GM20431 (cell line): ENCODE measurements around the gene LRRFIP1.
"Not testable (repeated sequence)": the region's sequence is repeated elsewhere in the genome, so short reads cannot be mapped to it uniquely, and the experiment has no call there.

Experiments used
- in situ Hi-C: fragments of 300-500 bp; cut with MseI, MboI; formaldehyde crosslinking; loops from one replicate; pipeline ENCODE4 v1.15.0; 2020; ENCODE audit warnings: low sequenced_read_pairs; ENCODE audit not compliant: unreplicated experiment

Gene LRRFIP1

DNA sequence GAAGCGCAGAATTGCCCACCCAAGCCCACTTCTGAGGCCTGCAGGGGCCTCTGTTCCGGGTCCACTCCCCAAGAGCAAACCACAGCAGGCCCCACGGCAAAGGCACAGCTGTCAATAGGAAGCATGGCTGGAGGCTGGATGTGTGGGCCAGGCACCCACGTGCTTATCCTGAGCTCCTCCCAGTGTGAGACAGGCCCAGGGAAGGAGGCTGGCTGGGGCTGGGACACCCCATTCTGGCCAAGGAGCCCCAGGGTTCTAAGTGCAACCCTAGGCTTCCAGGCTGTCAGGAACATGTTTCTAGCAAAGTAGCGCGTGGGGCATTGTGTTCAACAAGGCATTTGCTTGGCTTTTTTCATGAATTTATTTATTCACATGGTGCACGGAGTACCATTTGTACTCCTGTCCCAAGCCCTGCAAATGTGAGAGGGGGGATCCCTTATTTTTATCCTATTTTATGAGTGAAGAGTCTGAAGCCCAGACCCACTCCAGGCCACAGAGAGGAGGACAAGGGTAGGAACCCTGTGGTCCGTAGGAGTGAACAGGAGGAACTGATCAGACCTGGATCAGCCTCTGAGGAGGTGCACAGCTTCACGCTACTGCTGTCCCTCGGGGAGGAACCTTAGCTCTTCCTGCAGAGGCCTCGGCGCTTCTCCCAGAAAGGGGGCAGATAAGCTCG lies 30.7 kb upstream of the LRRFIP1 start:
- in situ Hi-C loops, result no loop called here

DNA sequence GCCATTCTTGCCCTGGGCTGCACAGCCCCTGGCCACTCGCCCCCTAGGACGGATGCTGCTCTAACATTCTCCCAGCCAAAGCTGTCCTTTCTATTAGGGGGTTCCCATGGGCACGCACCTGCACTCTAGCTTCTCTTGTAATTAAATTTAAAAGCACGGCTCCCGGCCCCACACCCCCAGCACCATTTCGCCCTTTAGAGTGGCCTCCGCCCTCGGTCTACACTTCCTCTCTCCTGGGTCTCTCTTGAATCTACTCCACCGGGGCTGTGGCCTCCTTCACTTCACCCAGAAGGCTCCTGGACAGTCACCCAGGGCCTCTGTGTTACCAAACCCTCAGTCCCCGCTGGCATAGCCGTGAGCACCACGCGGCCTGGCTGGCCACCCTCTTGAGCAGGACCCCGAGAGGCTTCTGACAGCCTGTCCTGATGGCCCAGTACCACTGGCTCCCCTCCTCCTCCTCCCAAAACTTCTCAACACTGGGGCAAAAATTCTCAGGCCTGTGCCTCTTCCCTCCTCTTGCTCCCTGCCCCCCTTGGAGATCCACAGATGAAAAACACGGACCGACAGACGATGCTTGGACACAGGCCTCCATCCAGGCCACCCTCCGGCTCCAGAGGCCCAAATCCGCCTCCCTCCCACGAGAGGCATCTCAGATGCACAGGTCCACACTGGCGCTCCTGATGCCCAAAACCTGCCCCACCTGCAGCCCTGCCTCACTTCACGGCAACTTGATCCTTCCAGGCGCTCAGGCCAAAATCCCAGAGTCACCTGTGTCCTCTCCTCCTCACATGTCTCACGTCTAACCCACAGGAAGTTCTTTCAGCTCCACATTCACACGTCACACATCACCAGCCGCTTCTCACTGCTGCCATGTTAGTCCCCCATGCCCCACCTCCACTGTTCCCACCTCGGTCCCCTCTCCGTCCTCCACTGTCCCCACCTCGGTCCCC lies 29.9 kb upstream of the LRRFIP1 start:
- in situ Hi-C loops, result no loop called here

GRCh38 chr2:237598468-237599208 lies 28.7 kb upstream of the LRRFIP1 start:
- in situ Hi-C loops, result no loop called here

DNA sequence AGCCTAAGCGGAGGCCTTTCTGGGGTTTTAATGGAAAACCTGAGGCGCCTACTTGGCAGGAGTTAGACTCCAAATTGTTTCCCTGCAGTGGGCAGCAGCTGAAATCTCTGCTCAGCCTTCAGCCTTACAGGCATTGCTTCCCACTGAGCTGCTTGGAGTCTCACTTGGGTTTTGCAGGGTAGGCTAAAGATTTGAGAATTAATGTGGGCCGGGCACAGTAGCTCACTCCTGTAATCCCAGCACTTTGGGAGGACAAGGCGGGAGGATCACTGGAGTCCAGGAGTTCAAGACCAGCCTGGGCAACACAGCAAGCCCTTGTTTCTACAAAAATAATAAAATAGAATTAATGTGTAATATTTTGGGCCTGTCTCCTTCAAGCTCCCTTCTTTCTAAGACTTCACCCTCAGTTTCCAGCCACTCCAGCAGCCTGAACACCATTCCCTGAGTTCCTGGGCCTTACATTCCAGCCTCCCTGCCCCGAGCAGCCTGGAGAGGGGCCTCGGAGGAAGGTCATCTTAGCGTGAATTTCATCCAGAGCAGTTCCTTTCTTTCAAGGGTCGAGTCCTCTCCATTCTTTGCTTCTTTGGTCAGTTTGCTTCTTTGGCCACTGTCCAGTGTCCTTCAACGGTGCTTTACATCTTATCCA lies 27.8 kb upstream of the LRRFIP1 start:
- in situ Hi-C loops, result no loop called here

GRCh38 chr2:237600205-237600846 lies 27.1 kb upstream of the LRRFIP1 start:
- in situ Hi-C loops, result no loop called here

GRCh38 chr2:237601453-237602116 lies 25.8 kb upstream of the LRRFIP1 start:
- in situ Hi-C loops, result no loop called here

DNA sequence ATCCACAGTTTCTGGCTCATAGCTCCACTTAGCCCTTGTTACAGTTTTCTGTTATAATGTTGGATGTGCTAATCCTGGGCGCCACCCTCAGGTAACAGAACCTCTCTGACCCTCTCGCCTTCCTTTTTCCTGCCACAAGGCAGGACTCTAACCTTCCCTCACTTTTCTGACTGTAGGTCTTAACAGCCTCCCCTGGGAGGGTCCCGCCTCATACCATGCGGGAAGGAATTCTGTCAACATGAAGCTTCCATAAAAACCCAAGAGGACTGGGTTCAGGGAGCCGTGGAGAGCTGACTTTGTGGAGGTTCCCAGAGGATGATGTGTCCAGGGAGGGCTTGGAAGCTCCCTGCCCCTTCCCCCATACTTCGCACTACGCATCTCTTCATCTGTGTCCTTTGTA lies 25.0 kb upstream of the LRRFIP1 start:
- in situ Hi-C loops, result no loop called here

DNA sequence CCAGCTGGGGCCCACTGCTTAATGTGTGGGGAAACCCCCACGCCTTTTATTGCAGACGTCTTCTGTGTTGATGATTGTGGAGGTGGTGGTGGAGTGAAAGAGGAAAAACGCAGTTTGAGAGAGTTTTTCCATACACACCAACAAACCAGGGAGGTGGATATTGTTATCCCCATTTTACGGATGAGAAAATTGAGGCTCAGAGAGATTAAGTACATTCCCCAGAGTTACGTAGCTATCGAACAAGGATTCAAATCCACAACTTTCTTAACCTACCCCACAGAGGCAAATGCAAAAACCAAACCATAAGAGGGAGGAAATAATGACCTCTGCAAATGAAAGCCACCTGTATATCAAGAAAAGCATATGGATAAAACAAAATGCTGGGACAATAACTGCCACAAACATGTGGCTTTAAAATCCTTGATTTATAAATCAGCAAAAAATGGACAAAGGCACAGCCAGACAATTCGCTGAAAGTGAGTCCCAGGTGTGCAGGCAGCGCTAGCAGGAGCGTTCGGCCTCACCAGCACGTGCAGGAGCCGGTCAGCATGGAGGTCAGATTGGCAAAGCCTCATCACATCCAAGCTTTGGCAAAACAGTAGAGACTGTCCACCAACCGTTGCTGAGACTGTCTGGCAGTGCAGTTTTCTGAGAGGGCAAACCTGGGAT lies 24.2 kb upstream of the LRRFIP1 start:
- in situ Hi-C loops, result no loop called here

- in situ Hi-C loops, result no loop called here
Measured at GRCh38 chr2:237603718-237604362, 23.5 kb upstream of the LRRFIP1 start.

DNA sequence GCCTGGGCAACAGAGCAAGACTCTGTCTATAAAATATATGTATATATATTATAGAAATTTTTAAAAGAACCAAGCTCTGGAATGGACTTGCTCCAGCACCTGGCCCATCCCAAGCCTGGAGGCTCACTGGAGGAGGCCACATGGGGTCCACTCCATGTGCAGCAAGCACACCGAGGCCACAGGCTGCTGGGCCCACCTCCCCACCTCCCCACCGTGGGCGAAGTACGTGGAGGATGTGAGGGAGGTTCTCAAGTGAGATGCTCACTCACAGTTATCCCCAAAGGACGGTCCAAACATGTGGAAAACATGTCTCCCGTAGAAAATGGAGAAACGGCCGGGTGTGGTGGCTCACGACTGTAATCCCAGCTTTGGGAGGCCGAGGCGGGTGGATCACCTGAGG lies 23.0 kb upstream of the LRRFIP1 start:
- in situ Hi-C loops, result no loop called here

- in situ Hi-C loops, result no loop called here
Measured at GRCh38 chr2:237604960-237605359, 22.4 kb upstream of the LRRFIP1 start.

- in situ Hi-C loops, result not testable (repeated sequence)
Measured at GRCh38 chr2:237606522-237606921, 20.9 kb upstream of the LRRFIP1 start.

GRCh38 chr2:237612527-237613357 lies 14.6 kb upstream of the LRRFIP1 start:
- in situ Hi-C loops, result no loop called here

DNA sequence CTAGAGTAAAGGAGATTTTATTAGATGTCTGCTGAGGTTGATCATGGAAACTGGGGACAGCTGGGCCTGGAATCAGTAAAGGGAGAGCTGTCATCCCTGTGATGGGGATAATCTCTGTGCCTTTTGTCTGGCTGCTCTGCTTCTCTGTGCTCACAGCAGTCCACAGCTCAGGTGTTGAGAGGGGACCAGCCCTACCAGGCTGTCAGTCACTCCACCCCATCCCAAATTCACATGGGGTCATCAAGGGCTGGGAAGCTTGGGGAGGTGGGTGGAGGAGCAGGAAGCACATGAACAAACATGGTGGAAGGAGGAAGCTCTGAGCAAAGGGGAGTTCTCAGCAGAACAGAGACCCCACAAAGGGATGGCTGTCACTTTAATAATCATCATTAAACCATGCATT lies 13.7 kb upstream of the LRRFIP1 start:
- in situ Hi-C loops, result no loop called here

DNA sequence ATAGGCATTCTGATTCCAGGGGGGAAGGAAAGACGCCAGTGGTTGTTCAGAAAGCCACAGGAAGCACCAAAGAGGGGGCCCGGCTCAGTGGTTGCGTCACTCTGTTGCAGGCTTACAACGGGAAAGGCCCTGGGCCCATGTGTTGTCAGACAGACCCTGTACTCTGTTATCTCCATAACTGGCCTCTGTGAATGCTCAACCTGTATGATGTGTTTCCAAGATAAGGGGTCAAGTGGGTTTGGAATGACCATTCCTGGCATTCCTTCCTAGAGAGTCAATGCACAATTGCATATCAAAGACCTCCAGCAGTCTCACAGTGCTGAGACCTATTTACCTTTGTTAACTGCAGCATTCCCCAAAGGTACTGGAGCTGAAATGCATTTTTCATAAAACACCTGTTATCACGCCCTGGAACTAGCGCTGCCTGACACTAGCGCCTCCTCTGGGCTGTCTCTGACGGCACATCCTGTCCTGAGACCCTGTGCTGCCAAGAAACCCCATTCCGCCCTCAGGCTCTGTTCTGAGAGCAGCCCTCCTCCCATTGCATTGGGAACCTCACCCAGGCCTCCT lies 13.2 kb upstream of the LRRFIP1 start:
- in situ Hi-C loops, result no loop called here

DNA sequence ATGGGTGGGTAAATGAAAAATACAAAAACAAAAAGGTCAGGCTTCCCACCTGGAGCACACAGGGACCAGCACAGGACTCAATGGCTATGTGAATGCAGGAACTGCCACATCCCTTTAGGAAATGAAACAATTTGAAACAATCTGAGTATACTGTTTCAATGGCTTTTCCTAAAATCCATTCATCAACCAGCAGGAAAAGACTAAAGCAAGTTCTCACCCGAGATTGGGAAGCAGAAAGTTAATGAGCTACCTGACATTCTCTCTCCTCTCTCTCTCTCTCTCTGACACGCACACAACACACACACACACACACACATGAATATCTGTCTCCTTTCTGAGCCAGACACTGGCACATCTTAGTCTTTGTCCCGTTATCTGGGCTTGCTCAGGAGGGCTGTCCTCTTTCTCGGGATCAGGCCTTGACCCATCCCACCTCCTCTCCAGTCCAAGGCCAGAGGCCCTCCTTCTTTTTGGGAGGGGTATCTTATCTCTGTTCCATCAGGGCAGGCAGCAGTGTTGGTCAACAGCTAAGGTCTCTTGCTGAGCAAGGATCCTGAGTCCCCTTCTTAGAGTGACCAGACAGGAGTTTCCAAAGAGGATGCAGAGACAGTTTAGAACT lies 11.6 kb upstream of the LRRFIP1 start:
- in situ Hi-C loops, result no loop called here

- in situ Hi-C loops, result no loop called here
Measured at GRCh38 chr2:237616373-237616733, 11.0 kb upstream of the LRRFIP1 start.
